ENCODE results near the gene NFATC2.

- TF ChIP-seq CTCF (IDR thresholded peaks at IDR 0.05; ENCODE audit: insufficient read depth, low read length, poor library complexity, severe bottlenecking) (no peak), EZH2phosphoT487 (conservative IDR thresholded peaks at IDR 0.05; ENCODE audit: low read length) (no peak)
Measured at GRCh38 chr20:51449498-51450220, 92.9 kb downstream of the NFATC2 start.

All from SU-DHL-6 (cell line).